ENCODE data around the gene UBXN10.

UBXN10 gene

GRCh38 chr1:20233394-20233793, 47.5 kb downstream of the UBXN10 start:
- DNase-seq = no peak

- DNase-seq = peak in 47 of 56 donors; percentile 9 to 81 (median 35)
Measured at GRCh38 chr1:20233866-20234265, 48.0 kb downstream of the UBXN10 start.

GRCh38 chr1:20234788-20235535, 49.1 kb downstream of the UBXN10 start:
- no peak for DNase-seq

GRCh38 chr1:20237646-20238045, 51.8 kb downstream of the UBXN10 start:
- DNase-seq = no peak

- DNase-seq = no peak
Measured at GRCh38 chr1:20240012-20240411, 54.1 kb downstream of the UBXN10 start.

GRCh38 chr1:20242890-20243479, 57.1 kb downstream of the UBXN10 start:
- no peak for DNase-seq

Data from nucleus accumbens (tissue), 56 donors.